HG02852 (cell line): ENCODE data around the gene RHEB.

Source experiments
- ATAC-seq: cut with Tn5 transposase; IDR thresholded peaks from one replicate; pipeline ENCODE4 v1.9.1; 2021; ENCODE audit warnings: mild to moderate bottlenecking, moderate library complexity; ENCODE audit not compliant: unreplicated experiment

Gene RHEB

DNA sequence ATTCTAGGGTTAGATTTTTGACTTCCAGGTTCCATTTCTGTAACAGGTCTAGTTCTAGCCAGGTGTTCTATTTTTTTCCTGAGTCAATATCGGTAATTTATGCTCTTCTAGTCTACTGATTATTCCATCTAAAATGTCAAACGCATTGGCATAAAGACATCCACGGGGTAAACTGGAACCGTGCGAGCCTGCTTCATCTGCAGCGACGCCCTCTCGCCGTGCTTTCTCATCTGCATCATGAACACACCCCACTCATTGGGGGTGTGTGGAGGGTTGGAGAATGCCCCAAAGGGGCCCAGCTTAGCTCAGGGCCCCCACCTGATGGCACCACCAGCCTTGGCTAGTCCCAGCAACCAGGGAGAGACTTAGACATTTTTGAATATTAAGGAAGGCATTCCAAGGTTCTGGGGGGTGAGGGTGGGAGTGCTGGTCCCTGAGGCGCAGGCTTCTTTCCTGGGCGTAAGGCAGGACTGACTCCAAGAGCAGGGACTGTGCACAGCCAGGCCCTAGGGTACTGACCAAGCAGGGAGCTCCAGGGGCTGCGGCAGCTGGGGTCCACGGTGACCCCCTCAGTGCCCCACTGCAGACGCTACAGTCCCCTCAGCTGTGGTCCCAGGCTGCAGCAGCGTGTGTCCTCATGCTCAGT is 66.9 kb downstream of the RHEB start:
- no peak for ATAC-seq

DNA sequence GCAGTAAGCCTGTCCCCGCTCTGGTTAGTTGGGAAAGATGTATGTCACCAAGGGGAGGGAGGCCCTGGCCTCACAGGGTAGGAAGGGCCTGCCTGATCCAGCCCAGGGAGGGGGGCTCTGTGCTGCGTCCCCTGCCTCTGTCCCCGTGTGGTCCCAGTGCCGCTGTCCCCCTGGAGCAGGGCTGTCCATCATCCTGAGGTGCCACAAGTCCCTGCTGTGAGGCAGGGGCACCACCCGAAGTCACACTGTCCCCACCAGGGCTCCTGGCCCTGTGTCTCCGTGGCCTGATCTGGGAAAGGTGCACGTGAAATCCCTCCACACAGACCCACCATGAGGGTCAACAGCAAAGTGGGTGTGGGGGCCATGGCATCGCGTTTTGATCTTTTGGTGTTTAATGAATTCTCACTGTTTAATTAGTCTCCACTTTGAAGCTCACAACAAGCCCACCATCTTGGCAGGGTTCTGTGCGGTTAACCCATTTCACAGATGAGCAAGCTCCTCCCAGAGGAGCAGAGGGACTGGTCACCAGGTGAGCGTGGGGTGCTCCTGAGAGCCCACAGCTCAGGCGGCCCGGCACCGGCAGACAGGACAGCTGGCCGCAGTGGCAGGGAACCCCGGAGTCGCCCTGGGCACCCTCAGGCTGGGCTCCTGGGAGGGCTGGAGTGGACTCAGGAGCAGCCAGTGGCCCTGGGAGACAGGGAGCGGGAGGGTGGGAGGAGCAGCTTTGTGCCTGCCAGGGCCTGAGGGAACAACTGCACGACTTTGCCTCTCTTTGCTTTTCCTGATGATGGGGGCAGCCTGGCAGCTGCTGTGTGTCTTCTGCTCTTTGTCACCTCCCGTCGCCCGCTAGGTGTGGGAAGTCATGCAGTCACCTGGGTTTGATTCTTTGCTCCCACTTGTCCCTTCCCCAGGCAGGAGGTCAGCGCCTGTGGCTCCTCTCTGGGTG is 67.8 kb downstream of the RHEB start:
- no peak for ATAC-seq

DNA sequence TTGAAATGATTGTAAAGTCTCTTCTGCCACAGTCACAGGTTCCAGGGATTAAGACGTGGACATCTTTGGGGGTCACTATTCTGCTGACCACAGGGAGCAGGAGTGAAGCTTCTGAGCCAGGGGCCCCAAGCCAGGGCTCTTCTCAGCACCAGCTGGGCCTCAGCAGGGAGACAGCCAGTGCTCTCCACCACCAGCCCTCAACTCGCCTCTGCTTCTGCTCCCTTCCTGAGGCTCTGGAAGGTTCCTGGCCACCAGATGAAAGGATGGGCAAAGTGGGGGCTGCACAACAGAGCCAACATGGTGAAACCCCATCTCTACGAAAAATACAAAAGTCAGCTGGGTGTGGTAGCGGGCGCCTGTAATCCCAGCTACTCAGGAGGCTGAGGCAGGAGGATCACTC is 68.5 kb downstream of the RHEB start:
- no peak for ATAC-seq

DNA sequence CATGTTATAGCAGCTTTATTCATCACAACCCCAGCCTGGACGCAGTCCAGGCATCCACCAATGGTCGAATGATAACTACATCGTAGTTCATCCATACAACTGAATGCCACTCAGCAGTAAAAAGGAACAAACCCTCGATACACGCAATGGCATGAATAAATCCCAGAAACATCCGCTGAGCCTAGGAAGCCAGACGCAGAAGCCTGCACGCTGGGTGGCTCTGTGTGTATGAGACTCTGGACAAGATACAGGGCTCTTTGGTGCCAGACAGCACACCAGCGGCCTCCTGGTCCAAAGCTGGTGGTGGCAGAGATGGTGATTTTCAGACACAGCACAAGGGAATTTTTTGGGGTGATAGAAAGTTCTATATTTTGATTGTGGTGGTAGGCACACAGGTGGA is 69.7 kb downstream of the RHEB start:
- no peak for ATAC-seq

DNA sequence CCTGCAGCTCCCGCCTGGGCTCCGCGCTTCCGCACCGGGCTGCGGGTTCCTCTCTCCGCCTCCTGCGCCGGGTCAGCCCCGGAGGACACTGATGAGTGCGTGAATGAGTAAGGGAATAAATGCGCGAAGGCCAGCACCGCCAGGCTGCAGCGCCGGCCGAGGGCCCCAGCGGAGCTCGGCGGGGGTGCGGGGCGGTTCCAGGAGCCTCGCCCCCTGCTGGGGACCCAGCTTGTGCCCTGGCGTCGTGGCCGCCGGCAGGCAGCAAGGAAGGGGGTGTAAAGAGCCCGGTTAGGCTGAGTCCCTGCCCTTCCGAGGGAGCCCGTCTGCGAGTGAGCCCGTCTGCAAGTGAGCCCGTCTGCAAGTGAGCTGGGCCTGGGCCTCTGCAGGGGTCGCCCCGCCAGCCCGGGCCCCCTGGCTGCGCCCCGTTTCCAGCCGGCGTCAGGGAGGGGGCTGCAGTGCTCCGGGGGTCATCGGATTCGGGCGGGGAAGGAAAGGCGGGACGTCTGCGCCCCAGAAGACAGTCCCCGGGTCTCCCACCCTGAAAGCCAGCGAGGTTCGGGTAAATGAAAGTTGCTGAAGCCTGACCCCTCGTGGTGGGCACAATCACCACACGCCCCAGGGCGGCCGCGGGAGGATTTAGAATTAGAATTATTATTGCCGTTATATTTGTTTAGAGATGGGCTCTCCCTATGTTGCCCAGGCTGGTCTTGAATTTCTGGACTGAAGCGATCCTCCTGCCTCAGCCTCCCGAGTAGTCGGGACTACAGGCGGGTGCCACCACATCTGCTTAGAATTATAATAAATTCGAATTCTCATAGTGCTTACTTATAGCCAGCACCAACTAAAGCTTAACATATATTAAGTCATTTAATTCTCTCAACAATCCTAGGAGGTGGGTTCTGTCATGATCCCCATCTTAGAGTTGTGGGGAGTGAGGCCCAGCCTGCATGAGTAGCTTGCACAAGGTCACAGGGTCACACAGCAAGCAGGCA is 71.1 kb downstream of the RHEB start:
- ATAC-seq, result no peak

DNA sequence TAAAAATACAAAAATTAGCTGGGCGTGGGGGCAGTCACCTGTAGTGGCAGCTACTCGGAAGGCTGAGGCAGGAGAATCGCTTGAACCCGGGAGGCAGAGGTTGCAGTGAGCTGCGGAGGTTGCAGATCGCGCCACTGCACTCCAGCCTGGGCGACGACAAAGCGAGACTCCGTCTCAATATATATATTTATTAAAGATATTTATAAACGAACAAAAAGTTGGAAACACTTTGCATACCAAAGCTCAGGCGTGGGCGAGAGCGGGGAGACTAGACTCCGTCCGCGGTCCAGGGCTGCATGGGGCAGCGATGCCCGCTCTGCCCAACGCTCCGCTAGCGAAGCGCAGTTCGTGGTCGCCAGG is 71.8 kb downstream of the RHEB start:
- ATAC-seq, result no peak

DNA sequence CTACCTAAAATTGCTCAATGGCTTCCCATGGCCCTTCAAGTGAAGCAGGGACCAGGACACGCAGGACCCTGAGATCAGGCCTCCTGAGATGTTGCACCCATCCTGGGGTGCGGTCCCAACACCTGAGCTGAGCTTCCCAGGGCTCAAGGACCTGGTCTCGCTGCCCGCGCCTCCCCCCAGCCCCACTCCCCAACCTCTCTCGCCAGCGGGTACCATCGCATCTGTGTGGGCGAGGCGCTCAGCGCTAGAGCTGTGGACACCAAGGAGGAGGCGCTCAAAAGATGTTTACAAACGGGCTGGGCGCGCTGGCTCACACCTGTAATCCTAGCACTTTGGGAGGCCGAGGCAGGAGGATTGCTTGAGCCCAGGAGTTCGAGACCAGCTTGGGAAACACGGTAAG is 72.4 kb downstream of the RHEB start:
- no peak for ATAC-seq

DNA sequence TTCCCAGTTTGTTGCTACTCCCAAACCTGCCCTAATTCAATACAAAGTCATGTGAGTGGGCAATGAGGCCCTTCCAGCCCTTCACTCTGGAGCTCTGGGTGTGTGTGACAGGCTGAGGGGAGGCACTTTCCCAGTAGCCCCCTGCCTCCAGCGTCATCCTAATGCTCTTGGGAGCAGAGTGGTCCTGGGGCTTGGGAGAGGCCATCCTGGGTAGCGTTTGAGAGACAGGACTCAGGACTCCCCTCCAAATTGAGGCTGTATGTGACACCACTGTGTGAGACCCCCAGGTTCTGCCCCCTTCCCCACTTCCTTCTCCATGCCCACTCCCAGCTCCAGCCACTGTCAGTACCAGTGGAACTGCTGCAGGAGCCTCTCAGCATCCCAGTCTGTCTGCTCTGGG is 73.3 kb downstream of the RHEB start:
- no peak for ATAC-seq

DNA sequence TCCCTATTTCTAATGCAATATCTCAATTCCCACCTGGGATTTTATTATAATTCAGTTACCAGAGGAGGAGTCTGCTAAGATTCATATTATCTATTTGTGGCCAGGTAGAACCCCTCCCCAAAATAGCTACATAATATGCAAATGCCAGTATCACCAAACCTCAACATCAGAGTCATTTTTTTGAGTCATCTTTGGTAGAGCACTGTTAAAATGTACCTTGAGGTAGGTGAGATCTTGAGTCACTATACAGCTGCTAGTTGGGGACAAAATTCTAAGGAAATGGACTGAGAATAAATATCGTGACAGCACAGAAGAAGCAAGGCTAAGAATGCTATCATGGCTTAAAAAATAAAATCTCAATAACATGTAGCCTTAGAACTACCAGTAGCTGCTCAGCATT is 75.1 kb downstream of the RHEB start:
- ATAC-seq, result no peak

DNA sequence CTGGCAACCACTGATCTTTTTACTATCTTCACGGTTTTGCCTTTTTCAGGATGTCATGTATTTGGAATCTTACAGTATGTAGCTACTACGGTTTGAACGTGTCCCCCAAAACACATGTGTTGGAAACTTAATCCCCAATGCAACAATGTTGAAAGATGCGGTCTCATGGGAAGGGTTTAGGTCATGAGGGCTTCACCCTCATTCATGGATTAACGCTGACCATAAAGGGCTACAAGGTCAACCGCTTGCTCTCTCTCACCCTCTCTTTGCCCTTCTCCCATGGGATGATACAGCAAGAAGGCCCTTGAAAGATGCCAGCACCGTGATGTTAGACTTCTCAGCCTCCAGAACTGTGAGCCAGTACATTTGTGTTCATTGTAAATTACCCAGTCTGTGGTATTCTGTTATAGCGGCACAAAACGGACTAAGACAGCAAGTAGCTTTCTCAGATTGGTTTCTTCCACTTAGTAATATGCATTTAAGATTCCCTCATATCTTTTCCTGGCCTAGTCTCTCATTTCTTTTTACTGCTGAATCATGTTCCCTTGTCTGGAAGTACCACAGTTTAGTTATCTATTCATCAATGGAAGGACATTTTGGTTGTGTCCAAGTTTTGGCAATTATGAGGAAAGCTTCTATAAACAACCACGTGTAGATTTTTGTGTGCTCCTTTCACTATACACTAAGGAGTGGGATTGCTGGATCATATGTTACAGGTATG is 76.8 kb downstream of the RHEB start:
- no peak for ATAC-seq

DNA sequence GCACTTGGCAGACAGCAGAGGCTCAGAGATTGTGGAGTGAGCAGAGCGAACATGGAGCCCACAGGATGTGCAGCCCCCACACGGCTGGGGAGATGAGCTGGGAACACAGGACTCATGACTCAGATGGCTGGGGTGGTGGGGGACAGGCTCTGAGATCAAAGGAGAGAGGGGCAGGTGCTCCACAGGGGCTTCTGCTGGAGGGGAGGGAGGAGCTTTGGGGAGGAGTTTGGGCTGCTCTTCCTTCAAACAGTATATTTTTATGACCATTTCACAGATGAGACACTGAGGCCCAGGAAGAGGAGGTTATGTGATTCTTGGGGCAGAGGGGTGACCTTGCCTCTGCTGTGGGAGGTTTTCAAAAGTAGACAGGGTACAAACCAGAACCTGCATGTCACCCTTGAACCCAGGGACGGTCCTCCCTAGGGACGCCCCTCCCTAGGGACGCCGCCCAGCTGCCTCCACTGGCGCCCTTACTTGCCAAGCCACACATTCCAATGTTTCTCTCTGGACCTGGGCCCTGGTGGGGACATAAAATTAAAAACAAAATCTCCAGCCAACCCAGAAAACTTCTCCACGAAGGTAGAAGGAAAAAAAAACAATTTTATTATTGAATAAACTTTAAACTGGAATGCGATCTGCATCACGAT is 78.8 kb downstream of the RHEB start:
- no peak for ATAC-seq

DNA sequence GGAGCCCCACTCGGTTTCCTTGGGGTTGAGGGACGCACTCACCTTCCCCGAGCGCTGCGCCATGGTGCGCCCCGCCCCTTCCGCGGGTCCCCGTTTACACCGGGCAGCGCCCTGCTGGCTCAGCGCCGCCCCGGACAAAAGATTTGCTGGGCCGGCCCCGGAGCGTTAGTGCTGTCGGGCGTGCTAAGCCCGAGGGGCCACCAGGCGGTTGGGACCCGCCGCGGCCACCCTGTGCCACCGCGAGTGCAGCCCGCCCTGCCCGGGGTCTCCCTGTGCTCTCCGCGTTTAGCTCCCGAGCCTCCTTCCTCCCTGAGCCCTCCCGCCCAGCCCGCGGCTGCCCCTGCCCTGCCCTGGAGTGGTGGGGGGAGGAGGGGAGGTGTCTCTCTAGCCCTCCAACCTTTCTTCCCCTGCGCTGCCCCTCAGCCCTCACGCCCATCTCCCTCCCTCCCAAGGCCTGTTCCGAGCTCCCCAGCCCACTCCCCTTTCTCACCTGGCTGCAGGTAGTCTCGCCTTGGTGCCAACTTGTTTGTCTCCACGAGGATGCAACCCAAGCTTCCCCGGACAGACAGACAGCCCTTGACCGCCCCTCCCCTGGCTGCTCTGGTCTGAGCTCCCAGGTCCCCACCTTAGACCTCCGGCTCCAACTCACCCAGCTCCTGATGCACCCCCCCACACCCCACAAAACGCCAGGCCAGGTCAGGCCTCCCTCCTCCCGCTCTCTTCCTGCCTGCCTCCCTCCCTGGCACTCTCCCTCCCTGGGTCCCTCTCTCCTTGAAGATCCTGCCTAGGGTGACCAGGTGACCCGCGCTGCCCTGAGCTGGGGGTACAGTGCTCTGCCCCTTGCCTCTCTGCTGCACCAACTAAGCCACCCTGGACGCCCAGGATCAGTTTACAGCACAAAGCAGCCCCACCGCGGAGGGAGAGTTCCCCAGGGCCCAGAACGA is 79.6 kb downstream of the RHEB start, which contains the start of gene CRYGN:
CRYGN (minus strand) TSS at position 287 of the 944 bp plus-strand sequence; CDS start at position 63, 224 bp downstream.
- ATAC-seq, result no peak

DNA sequence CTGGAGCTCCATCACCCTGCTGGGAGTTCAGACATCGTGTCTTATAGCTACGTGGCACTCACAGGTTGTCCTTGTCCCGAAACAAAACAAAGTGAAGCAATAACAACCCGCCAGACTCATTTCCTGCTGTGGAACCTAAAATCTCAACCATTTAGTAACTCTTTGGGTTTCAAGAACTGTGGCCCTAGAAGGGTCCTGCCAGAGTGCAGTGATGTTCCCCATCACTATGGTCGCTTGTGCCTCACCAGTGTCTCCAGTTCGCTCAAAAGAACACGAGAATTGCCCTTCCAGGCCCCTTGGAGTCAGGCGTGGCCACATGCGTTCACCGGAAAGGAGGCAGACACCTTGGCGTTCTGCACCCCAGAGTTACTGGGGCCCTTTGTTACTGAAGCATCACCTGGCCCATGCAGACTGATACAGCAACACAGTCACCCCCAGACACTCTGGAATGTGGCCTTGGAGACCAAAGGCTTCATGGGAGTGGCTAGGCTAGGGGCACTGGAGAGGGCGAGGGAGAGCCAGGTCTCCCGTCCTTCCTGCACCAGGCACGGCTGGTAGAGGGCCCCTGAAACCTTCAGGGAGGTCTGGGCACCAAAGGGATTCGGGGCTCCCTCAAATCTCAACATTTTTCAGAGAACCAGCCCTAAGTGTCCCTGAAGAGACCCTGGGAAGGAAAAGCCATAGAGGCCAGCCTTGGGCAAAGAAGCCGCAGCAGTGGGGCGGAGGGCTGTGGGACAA is 80.7 kb downstream of the RHEB start:
- ATAC-seq, result no peak

DNA sequence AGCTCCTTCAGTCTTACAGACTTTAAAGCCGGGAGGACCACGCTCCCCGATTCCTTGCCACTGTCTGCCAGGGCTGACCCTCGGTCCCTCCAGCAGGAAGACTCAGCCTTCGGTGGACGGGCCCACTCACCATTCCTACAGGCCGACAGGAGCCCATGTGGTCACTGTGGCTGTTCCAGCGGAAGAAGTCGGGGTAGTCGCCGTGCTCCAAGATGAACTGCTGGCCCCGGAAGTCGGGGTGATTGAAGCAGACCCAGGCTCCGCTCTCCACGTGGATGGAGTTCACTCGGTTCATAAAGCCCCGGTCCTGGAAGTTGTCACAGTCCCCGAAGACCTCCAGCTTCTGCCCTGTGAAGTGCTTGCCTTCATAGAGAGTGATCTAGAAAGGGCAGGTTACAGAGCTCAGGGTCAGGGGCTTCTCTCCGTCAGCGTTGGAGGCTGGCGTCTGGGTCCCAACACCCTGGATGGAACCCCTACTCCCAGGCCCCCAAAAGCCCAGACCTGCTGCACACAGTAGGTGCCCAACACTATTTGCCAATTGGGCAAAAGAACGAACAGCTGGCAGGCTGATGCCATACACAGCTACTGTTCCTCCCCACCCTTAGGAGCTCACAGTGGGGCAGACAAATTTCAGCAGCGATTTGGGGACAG is 81.7 kb downstream of the RHEB start:
- ATAC-seq, result no peak

DNA sequence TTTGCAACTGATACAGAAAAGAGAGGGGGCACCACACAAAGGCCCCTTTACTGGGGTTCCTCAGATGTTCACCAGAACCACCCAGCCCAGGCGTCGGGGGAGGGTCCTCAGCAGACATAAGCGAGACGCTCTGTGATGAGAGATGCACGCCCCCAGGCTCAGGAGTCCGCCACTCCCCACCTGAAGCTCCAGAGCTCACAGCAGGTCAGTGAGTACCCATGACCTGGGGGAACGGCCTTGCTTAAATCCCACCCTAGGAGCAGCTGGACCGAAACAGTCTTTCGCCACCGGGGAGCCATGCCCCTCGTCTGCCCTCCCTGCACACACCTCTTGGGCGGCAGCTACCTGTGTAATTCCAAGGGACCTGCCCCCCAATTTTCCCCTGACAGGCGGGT is 82.5 kb downstream of the RHEB start:
- ATAC-seq, result no peak

DNA sequence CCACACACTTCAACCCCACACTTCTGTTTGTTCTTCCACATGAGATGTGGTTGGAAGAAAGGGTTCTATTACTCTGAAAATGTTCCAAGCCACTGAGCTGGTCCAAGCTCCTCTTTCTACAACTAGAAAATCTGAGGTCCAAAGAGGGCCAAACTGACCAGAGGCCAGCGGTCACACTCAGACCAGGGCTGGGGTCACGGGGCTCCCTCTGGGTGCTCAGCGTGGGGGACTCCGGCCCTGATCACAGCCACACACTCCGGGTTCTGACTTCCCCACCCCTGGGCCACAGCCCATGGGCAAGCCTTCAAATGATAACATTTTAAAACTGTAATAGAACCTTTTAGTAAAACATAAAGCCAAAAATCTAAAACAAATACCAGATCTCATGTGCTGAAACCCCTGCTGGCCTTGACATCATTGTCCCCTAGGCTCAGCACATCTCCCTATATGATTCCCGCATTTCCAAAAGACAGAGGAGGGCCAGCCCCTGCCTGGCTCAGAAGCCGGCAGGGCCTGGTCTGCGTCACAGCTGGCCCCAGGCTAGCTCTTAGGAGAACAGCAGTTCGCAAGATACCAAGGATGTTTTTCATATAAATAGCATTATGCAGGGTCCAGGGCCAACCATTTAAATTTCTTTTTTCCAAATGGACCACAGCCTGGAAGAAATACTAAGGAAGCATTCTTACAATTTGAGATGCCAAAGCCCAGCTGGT is 83.1 kb downstream of the RHEB start:
- ATAC-seq, result no peak

DNA sequence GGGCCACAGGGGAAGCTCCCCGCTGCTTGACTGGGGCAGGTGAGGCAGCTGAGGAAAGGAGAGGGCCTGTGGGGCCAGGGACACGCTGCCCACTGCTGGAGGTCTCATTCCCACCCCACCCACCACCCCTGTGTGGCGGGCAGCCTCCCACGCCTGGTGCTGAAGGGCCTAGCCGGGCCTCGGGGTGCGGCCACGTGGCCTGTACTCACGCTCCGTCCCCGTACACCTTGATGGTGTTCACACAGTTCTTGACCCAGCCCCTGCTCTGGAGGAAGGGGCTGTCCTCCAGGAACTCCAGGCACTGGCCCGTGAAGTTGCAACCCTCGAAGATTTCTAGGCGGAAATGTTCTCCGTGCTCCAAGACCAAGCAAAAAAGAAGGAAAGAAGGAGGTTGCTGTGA is 83.7 kb downstream of the RHEB start:
- ATAC-seq, result no peak
